ENCODE data around the gene EPS8L3.
"Not testable (repeated sequence)": the region's sequence is repeated elsewhere in the genome, so short reads cannot be mapped to it uniquely, and the experiment has no call there.

Gene EPS8L3

GRCh38 chr1:109704173-109704572 is 59.5 kb downstream of the EPS8L3 start:
- no peak for DNase-seq

GRCh38 chr1:109702940-109703339 is 60.8 kb downstream of the EPS8L3 start:
- not testable (repeated sequence) for DNase-seq

Data from NCI-H2107 (cell line).